Upper lobe of left lung (tissue), 4 donors: Measurements from ENCODE around the gene STK4.

Source experiments
- CTCF ChIP-seq, 6 experiments: fragments of 450-650 bp in 4 of 6; fragments of 200-600 bp in 2 of 6; sonication (generic) in 2 of 6; IDR thresholded peaks; one replicate each; pipeline ENCODE4 v1.5.1; 2016 to 2019; ENCODE audit warnings: antibody characterized with exemption in 6 of 6
- POLR2A ChIP-seq, 4 donors: fragments of 450-650 bp; IDR thresholded peaks; one replicate each; pipeline ENCODE4 v1.5.1; 2016 to 2017; ENCODE audit warnings: antibody characterized with exemption in 4 of 4, mild to moderate bottlenecking in 2 of 4
- POLR2AphosphoS5 ChIP-seq, 2 donors: sonication (generic); formaldehyde crosslinking; IDR thresholded peaks; one replicate each; pipeline ENCODE4 v1.5.1; 2017; ENCODE audit warnings: antibody characterized with exemption in 2 of 2

GRCh38 chr20:45037050-45037449, 70.7 kb downstream of the STK4 start:
- no peak for TF ChIP-seq POLR2AphosphoS5 (IDR thresholded peaks at IDR 0.05)
- no peak for TF ChIP-seq POLR2A (IDR thresholded peaks at IDR 0.05)
- TF ChIP-seq CTCF (IDR thresholded peaks at IDR 0.05): no peak
